Measurements from ENCODE around the gene PIPOX.

DNA sequence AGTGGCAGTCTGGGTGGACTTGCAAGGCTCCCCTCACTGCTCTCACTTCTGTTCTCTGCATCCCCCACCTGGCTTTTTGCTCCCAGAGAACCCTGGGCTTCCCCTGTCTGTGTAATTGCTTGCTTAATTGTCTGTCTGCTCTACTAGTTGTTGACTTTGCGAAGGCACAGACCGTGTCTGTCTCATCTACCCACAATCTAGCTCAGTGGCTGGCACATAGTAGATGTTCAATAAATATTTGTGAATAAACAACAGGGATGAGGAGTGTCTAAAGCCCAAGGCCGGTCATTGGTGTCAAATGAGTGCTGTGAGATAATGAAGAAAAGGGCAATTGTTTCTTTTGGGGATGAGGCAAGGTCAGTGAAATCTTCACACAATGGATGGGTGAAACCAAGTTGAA lies 34.4 kb upstream of the PIPOX start:
- TF ChIP-seq, protein P1, sequence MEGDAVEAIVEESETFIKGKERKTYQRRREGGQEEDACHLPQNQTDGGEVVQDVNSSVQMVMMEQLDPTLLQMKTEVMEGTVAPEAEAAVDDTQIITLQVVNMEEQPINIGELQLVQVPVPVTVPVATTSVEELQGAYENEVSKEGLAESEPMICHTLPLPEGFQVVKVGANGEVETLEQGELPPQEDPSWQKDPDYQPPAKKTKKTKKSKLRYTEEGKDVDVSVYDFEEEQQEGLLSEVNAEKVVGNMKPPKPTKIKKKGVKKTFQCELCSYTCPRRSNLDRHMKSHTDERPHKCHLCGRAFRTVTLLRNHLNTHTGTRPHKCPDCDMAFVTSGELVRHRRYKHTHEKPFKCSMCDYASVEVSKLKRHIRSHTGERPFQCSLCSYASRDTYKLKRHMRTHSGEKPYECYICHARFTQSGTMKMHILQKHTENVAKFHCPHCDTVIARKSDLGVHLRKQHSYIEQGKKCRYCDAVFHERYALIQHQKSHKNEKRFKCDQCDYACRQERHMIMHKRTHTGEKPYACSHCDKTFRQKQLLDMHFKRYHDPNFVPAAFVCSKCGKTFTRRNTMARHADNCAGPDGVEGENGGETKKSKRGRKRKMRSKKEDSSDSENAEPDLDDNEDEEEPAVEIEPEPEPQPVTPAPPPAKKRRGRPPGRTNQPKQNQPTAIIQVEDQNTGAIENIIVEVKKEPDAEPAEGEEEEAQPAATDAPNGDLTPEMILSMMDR (IDR thresholded peaks at IDR 0.05; ENCODE audit: poor library complexity): no peak
- TF ChIP-seq EZH2phosphoT487 (IDR thresholded peaks at IDR 0.05; ENCODE audit: low read depth, severe bottlenecking, unreplicated experiment) (no peak), EZH2 (IDR thresholded peaks at IDR 0.05; ENCODE audit: borderline replicate concordance) (no peak)
